Stimulated activated CD4-positive, alpha-beta T cell treated with anti-CD3 and anti-CD28 coated beads, Interleukin-15, amount 100 ng/mL, for 48 hours (primary cell): ENCODE results near the gene SELENON.

Experiments used
- DNase-seq, 2 donors: peaks; one replicate each; pipeline ENCODE4 v3.0.0-alpha.2; 2020; ENCODE audit warnings: low read depth in 2 of 2

Gene SELENON

GRCh38 chr1:25793585-25794170, 6.3 kb upstream of the SELENON start:
- no peak for DNase-seq

DNA sequence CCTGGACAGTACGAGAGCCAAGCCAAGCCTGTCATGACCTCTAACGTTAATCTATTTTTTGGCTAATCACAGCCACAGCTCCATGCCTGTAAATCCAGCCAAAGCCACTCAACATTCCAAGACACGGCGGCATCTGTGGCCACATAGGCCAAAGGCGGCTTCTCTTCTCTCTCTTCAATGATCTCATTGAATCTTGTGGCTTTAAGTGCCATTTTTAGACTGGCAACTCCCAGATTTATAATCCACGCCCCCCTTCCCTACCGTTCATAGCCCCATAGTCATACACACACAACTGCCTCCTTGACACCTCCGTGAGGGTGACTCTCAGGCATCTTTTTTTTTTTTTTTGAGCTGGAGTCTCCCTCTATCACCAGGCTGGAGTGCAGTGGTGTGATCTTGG, 5.7 kb upstream of the SELENON start:
- DNase-seq = no peak

GRCh38 chr1:25795211-25795610, 4.8 kb upstream of the SELENON start:
- no peak for DNase-seq

GRCh38 chr1:25795946-25796810, 3.8 kb upstream of the SELENON start:
- peak; percentile 27 to 44 for DNase-seq

GRCh38 chr1:25796811-25797458, 3.1 kb upstream of the SELENON start:
- peak; percentile 69 to 79 for DNase-seq

DNA sequence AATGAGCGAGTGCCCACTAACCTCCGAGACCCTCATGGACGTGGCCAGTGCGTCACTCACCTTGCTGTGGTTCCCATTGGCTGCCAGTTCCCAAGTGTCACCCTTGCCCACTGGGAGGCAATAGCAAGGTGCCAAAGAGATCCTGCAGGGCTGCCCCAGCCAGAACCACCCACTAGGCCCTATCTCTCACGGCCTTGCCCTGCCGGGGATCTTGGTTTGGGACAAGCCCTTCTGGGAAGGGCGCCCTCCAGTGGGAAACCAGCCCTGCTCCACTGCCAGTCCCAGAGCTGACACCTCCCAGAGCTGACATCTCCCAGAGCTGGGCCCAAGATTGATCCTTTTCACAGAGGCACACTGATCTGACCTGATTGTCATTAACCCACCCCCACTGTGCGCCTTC, 2.1 kb upstream of the SELENON start:
- peak in 1 of 2 donors; percentile 21 for DNase-seq

GRCh38 chr1:25798666-25799351, 1.2 kb upstream of the SELENON start:
- DNase-seq = no peak

DNA sequence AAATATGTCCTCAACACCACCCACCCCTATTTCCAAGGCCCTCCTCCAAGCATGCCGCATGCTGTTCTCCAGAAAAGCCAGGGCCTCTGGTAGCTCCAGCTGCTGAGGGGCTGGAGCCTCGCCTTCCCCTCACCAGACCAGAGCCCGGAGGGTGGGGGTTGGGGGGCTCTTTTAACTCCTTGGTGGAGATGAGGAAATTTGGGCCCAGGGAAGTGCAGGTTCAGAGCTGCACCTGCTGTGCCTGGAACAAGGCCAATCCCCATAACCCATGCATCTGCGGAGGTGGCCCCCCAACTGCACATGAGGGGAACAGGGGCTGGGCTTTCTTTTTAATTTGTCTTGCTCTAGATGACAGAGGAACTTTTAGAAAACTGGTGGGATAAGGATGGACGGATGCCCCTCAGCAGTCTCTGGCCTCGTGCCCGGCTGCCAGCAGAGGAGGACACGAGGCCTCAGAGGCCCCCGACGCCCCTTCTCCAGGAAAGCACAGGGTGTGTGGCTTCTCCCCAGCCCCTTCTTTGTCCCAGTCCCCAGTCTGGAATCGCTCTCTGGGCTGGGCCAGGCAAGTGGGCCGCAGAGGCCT, 550 bp upstream of the SELENON start:
- no peak for DNase-seq

- DNase-seq = no peak
These were observed 847 bp downstream of the SELENON start for GRCh38 chr1:25800703-25801377.

DNA sequence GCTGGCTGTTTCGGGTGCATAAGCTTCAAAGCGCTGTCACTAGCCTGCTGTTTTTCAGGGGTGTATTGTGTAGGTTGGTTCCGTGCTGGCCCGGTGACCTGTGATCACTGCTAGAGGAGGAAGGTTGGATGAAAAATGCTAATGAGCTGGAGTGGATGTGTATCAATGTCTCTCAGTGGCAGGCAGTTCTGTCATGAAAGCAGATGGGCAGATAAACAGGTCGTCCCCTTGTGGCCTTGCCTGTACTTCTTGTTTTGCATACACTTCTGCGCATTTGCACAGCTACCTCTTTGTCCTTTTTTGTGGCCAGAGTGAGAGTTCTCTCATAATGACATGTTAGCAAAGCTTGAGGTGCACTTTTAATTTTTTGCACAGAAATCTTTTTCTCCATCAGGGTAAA, 2.9 kb downstream of the SELENON start:
- DNase-seq = no peak

- no peak for DNase-seq
These were observed 3.4 kb downstream of the SELENON start for GRCh38 chr1:25803368-25803767.

DNA sequence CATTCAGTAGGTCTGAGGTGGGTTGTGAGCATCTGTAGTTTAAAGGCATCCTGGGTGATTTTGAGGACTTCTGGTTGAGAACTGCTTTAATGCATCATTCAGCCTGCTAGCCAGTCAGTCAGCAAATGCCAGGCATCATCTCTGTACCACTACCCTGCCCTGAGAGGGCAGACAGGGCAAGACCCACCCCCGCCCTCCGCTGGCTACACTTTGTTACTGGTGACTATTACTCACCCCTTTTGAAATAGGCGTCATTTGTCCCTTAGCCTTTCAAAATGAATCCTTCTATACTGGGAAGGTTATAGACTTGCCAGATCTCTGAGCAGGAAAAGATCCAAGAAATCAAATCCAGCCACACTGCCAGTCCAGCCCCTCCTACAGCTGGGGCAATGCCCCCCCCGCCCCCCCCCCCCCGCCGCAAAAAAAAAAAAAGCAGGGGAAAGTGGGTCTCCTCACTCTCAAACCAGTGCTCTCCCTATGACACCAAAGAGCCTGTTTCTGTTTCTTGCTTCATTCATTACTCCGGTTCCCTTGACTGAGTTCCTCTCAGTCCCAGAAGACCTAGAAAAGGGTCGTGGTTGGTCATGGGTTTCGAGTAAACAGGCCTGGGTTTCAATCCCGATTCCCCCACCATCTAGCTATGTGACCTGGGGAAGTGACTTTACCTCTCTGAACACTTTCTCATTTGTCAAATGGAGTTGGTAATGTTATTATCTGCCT, 4.4 kb downstream of the SELENON start:
- DNase-seq = peak in 1 of 2 donors; percentile 36

- DNase-seq = no peak
These were observed 5.2 kb downstream of the SELENON start for GRCh38 chr1:25804964-25805862.

- no peak for DNase-seq
These were observed 5.9 kb downstream of the SELENON start for GRCh38 chr1:25805863-25806225.

- DNase-seq = no peak
These were observed 6.4 kb downstream of the SELENON start for GRCh38 chr1:25806418-25806817.

DNA sequence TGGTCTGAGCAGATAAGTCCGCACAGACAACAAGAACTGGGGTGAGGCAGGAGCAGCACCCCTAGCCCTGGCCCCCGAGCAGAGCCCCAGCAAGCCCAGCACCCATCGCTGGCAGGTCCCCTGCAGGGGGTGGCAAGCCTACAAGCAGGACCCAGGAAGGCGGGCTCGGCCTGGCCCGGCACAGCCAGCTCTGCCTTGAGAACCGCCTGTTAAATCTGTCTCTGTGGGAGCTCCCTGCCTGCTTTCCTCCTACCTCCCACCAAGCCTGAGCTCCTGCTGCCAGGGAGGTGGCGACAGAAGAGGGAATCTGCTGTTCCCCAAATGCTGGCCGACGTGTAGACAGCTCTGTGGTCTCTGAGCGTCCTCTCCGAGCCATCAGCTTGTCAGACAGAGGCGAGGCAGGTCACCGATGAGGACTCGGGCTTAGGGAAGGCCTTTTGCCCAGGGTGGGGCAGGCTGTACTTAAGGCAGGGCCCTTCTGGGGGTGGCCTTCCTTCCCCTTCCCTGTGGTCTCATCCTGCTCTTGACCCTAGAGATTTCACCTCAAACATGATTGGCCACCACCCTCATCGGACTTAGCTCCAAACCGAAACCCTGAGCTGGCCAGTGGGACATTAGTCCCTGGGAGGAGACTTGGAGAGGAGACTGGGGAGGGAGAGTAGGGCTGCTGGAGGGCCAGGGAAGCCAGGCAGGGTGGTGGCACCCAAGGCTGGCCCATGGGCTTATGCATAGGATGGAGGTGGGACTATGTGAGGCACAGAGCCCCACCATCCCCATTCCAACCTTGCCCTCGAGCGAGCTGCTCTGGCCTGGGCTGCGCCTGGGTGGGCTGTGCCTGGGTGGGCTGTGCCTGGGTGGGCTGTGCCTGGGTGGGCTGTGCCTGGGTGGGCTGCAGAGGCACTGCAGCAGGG, 7.7 kb downstream of the SELENON start:
- DNase-seq = no peak

GRCh38 chr1:25808481-25809244, 8.7 kb downstream of the SELENON start:
- DNase-seq = no peak
